CD8-positive, alpha-beta memory T cell (primary cell): Measurements from ENCODE around the gene LYVE1. TPM values are rescaled to one million over a fixed set of nuclear protein-coding genes. Genes with fewer than 3 reads are reported as not detected.

ENCODE experiments used
- CTCF ChIA-PET: fragments of 350-600 bp; sonication (Branson Sonifier 250); formaldehyde crosslinking; loops from one replicate; lab custom pipeline; 2021; ENCODE audit warnings: antibody characterized with exemption; lab: Charles Lee
- POLR2A ChIA-PET: fragments of 350-600 bp; sonication (Branson Sonifier 250); formaldehyde crosslinking; loops from one replicate; lab custom pipeline; 2021; ENCODE audit warnings: antibody characterized with exemption; lab: Charles Lee
- DNase-seq, 5 donors: peaks; one replicate each; pipeline versions ENCODE4 v3.0.0 to v3.0.0-alpha.2; 2020 to 2022; ENCODE audit warnings: mixed read lengths in 1 of 5
- H3K27ac ChIP-seq: one replicate; pipeline ENCODE4 v1.7.0; 2013; ENCODE audit warnings: low read depth, mild to moderate bottlenecking, low read length, moderate library complexity
- H3K27me3 ChIP-seq: 2 replicates; pipeline ENCODE4 v1.7.0; 2013; ENCODE audit warnings: low read length, mild to moderate bottlenecking; ENCODE audit not compliant: insufficient read depth, poor library complexity, severe bottlenecking
- H3K36me3 ChIP-seq: 2 replicates; pipeline ENCODE4 v1.7.0; 2013; ENCODE audit warnings: mild to moderate bottlenecking, low read length, moderate library complexity; ENCODE audit not compliant: insufficient read depth
- H3K4me1 ChIP-seq: 2 replicates; pipeline ENCODE4 v1.7.0; 2013; ENCODE audit warnings: mild to moderate bottlenecking, low read length, moderate library complexity; ENCODE audit not compliant: insufficient read depth
- H3K4me3 ChIP-seq: 2 replicates; pipeline ENCODE4 v1.7.0; 2013; ENCODE audit warnings: mild to moderate bottlenecking, low read length
- H3K9me3 ChIP-seq: 2 replicates; pipeline ENCODE4 v1.7.0; 2013; ENCODE audit warnings: mild to moderate bottlenecking, low read length
- H3K27ac Mint-ChIP-seq, 8 donors: one replicate each; pipeline ENCODE4 v1.8.0; 2020 to 2021; ENCODE audit warnings: mixed read lengths in 8 of 8, mild to moderate bottlenecking in 6 of 8, inconsistent platforms in 3 of 8, moderate library complexity in 3 of 8
- H3K27me3 Mint-ChIP-seq, 2 donors: one replicate each; pipeline ENCODE4 v1.8.0; 2020 to 2021; ENCODE audit warnings: mixed read lengths in 2 of 2, mild to moderate bottlenecking in 1 of 2, moderate library complexity in 1 of 2
- H3K36me3 Mint-ChIP-seq, 3 donors: one replicate each; pipeline ENCODE4 v1.8.0; 2020 to 2021; ENCODE audit warnings: mixed read lengths in 3 of 3, inconsistent platforms in 1 of 3, mild to moderate bottlenecking in 1 of 3
- H3K4me1 Mint-ChIP-seq, 3 donors: one replicate each; pipeline ENCODE4 v1.8.0; 2020 to 2021; ENCODE audit warnings: mixed read lengths in 3 of 3, inconsistent platforms in 1 of 3, mild to moderate bottlenecking in 1 of 3
- H3K4me3 Mint-ChIP-seq, 7 donors: one replicate each; pipeline ENCODE4 v1.8.0; 2020 to 2021; ENCODE audit warnings: mixed read lengths in 7 of 7, mild to moderate bottlenecking in 6 of 7, moderate library complexity in 4 of 7, inconsistent platforms in 2 of 7
- H3K9me3 Mint-ChIP-seq, 5 donors: one replicate each; pipeline ENCODE4 v1.8.0; 2020 to 2022; ENCODE audit warnings: mixed read lengths in 5 of 5, mild to moderate bottlenecking in 3 of 5, moderate library complexity in 2 of 5, inconsistent platforms in 1 of 5
- polyA plus RNA-seq: library from polyadenylated mRNA; unstranded; fragments of 300-500 nt; fragmentation: Illumina TruSeq; gene quantifications from one replicate; pipeline ENCODE4 v1.2.3, GENCODE V29; 2021
- total RNA-seq, 2 experiments: library from RNA; stranded (reverse); gene quantifications; one replicate each; pipeline ENCODE4 v1.2.3, GENCODE V29; 2021

LYVE1 gene, protein sequence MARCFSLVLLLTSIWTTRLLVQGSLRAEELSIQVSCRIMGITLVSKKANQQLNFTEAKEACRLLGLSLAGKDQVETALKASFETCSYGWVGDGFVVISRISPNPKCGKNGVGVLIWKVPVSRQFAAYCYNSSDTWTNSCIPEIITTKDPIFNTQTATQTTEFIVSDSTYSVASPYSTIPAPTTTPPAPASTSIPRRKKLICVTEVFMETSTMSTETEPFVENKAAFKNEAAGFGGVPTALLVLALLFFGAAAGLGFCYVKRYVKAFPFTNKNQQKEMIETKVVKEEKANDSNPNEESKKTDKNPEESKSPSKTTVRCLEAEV
- total RNA-seq, result not detected
- not detected for polyA plus RNA-seq

DNA sequence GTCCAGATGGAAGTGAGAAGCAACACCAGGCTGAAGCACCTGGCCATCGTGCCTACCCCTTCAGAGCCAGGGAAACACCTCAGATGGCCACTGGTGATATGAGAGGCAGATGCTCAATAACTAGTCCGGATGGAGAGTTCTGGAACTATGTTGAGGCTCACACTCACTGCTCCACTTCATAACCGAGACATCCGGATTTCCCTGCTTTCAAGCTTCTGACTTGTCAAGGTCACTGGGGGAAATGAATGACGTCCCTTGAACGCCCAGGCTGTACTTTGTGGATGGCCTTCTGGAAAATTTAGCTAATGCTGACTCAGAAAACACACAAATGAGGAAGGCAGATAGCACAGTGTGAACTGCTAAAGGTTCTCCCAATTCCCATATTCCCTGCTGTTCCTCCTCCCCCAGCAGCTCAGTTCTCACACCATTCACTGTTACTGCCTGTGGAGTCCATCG, at the start of gene LYVE1:
LYVE1 (minus strand) TSS at position 180 of the 456 bp plus-strand sequence; CDS start at position 47, 133 bp downstream.
- Histone ChIP-seq H3K9me3 (no peaks in the 10 kb centered on the region), H3K27me3 (no peaks in the 10 kb centered on the region), H3K36me3 (no peaks in the 10 kb centered on the region), H3K4me1 (no peaks in the 10 kb centered on the region), H3K27ac (no peak within 1 kb of the TSS), H3K4me3 (no peak within 1 kb of the TSS)
- H3K4me1 Mint-ChIP-seq, result no peaks in the 10 kb centered on the region
- DNase-seq, result no peak
- ChIA-PET CTCF (no interaction called here), POLR2A (no interaction called here)
- H3K27ac Mint-ChIP-seq, result no peak within 1 kb of the TSS
- no peaks in the 10 kb centered on the region for H3K9me3 Mint-ChIP-seq
- H3K4me3 Mint-ChIP-seq, result no peak within 1 kb of the TSS
- H3K36me3 Mint-ChIP-seq, result no peaks in the 10 kb centered on the region
- peaks cover 2 to 17% of the 10 kb centered on the region in 2 donors for H3K27me3 Mint-ChIP-seq

DNA sequence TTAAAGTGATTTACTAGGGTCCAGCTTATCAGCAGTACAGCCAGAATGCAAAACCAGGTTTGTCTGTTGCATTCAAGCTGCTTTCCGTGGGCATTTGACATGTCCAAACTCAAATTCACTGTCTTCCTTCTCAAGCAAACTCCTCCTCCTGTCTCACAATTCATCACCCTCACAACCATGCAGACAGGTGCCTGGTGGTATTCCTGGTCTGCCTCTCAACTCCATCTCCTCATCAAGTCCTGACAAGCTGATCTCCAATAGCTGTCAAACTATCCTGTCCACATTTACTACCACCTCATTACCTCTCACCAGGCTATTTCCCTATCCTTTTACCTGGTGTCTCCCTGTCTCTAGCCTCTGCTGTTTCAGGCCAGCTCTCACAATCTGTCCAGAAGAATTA, 49.1 kb upstream of the LYVE1 start:
- Histone ChIP-seq H3K4me3 (no peak overlapping the region), H3K27me3 (no peaks in the 10 kb centered on the region), H3K27ac (no peak overlapping the region), H3K36me3 (no peaks in the 10 kb centered on the region), H3K9me3 (no peaks in the 10 kb centered on the region), H3K4me1 (no peaks in the 10 kb centered on the region)
- ChIA-PET POLR2A (no interaction called here), CTCF (interaction anchor here (1.6 kb wide), 1 partner anchor 204 kb away, joined by 4 read pairs; no protein-coding TSS in a partner anchor)
- H3K36me3 Mint-ChIP-seq, result peaks cover 0 to 12% (median 0%) of the 10 kb centered on the region in 3 donors
- H3K27me3 Mint-ChIP-seq, result peaks cover 16 to 18% of the 10 kb centered on the region in 2 donors
- no peak for DNase-seq
- peaks cover 0 to 7% (median 5%) of the 10 kb centered on the region in 5 donors for H3K9me3 Mint-ChIP-seq
- H3K4me1 Mint-ChIP-seq, result peaks cover 0 to 1% (median 0%) of the 10 kb centered on the region in 3 donors
- no peak overlapping the region for H3K4me3 Mint-ChIP-seq
- H3K27ac Mint-ChIP-seq, result no peak overlapping the region

DNA sequence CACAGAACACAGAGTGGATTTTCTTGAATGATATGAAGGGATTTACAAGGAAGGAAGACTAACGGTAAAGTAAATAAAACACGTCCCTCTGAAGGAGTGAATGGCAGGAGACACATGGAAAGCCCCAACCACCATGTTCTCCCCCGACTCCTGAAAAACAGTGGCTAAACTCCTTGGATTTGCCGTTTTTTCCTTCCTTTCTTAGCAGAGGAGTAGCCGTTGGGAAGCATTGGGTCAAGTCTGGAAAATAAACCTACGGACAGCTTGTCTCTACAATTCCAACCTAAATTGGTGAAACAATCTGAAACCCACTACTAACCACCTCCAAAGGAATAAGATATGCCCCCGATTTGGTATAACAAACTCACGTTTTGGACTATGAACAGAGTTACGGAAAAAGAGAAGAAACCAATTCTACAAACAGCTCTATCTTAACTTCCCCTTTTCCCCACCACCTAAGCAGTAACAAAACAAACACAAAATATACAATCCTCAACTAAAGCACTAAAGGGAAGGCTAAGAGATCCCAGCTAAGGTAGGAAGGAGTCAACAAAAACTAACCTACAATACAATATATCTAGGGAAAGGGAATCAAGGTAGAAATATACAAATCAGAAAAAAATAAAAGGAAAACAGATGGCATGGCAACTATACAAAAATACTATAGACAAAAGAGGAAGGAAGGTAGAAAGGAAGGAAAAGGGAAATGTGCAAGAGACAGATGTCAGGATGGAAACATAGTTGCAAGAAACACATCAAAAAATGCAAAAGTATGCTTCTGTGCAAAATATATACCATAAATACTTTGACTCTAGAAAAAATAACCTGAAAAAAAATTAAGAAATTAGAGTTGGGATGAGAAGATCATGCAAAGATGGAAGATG, 43.8 kb upstream of the LYVE1 start:
- Mint-ChIP-seq H3K9me3 (peaks cover 0 to 10% (median 5%) of the 10 kb centered on the region in 5 donors), H3K27ac (no peak overlapping the region), H3K36me3 (peaks cover 0 to 15% (median 0%) of the 10 kb centered on the region in 3 donors), H3K4me3 (no peak overlapping the region), H3K4me1 (no peaks in the 10 kb centered on the region), H3K27me3 (peaks cover 26 to 58% of the 10 kb centered on the region in 2 donors)
- no peak overlapping the region for H3K27ac ChIP-seq
- H3K4me1 ChIP-seq, result no peaks in the 10 kb centered on the region
- no peak overlapping the region for H3K4me3 ChIP-seq
- H3K36me3 ChIP-seq, result no peaks in the 10 kb centered on the region
- H3K27me3 ChIP-seq, result peaks cover 3% of the 10 kb centered on the region
- CTCF ChIA-PET, result no interaction called here
- no peak for DNase-seq
- no peaks in the 10 kb centered on the region for H3K9me3 ChIP-seq
- POLR2A ChIA-PET, result no interaction called here

DNA sequence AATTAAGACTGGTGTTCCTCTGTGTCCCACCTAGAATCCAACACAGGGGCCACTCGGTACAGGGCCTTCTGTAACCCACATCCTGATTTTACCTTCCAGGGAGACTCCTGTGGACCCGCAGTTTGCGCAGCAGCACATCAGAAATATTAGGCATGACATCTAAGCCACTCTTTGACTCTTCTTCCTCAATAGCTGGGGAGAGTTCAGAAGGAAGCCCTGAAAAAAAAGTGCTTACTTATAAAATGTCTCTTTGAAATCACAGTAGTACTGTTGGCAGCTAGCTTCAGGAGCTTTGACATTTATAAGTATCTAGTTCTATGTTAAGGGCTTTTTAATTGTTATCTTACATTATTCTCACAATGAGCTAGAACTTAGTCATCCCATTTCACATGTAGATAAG, 41.2 kb upstream of the LYVE1 start:
- H3K27me3 Mint-ChIP-seq, result peaks cover 26 to 78% of the 10 kb centered on the region in 2 donors
- H3K4me1 Mint-ChIP-seq, result no peaks in the 10 kb centered on the region
- H3K4me3 Mint-ChIP-seq, result no peak overlapping the region
- no peak overlapping the region for H3K27ac Mint-ChIP-seq
- ChIA-PET CTCF (no interaction called here), POLR2A (no interaction called here)
- peaks cover 0 to 15% (median 0%) of the 10 kb centered on the region in 3 donors for H3K36me3 Mint-ChIP-seq
- Histone ChIP-seq H3K27ac (no peak overlapping the region), H3K9me3 (no peaks in the 10 kb centered on the region), H3K27me3 (peaks cover 3% of the 10 kb centered on the region), H3K4me1 (no peaks in the 10 kb centered on the region), H3K36me3 (no peaks in the 10 kb centered on the region), H3K4me3 (no peak overlapping the region)
- no peak for DNase-seq
- H3K9me3 Mint-ChIP-seq, result peaks cover 0 to 10% (median 5%) of the 10 kb centered on the region in 5 donors

DNA sequence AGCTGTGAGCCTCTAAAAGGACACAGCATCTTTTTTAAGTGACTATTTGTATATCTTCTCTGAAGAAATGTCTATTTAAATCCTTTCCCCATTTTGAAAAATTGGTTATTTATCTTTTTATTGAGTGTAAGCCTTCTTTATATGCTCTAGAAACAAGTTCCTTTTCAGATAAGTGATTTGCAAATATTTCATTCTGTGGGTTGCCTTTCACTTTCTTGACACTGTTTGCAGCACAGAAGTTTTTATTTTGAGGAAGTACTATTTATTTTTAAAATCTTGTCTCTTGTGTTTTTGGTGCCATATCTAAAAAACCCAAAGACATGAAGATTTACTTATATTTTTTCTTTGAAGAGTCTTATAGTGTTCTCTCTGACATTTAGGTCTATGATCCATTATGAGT, 40.1 kb upstream of the LYVE1 start:
- Histone ChIP-seq H3K36me3 (no peaks in the 10 kb centered on the region), H3K4me3 (no peak overlapping the region), H3K4me1 (no peaks in the 10 kb centered on the region), H3K9me3 (no peaks in the 10 kb centered on the region), H3K27me3 (peaks cover 3% of the 10 kb centered on the region), H3K27ac (no peak overlapping the region)
- ChIA-PET POLR2A (no interaction called here), CTCF (no interaction called here)
- Mint-ChIP-seq H3K36me3 (peaks cover 0 to 7% (median 0%) of the 10 kb centered on the region in 3 donors), H3K4me1 (no peaks in the 10 kb centered on the region), H3K9me3 (peaks cover 0 to 4% (median 0%) of the 10 kb centered on the region in 5 donors), H3K27me3 (peaks cover 18 to 75% of the 10 kb centered on the region in 2 donors), H3K27ac (peak overlapping the region in 1 of 8 donors; percentile 10), H3K4me3 (no peak overlapping the region)
- DNase-seq, result no peak

DNA sequence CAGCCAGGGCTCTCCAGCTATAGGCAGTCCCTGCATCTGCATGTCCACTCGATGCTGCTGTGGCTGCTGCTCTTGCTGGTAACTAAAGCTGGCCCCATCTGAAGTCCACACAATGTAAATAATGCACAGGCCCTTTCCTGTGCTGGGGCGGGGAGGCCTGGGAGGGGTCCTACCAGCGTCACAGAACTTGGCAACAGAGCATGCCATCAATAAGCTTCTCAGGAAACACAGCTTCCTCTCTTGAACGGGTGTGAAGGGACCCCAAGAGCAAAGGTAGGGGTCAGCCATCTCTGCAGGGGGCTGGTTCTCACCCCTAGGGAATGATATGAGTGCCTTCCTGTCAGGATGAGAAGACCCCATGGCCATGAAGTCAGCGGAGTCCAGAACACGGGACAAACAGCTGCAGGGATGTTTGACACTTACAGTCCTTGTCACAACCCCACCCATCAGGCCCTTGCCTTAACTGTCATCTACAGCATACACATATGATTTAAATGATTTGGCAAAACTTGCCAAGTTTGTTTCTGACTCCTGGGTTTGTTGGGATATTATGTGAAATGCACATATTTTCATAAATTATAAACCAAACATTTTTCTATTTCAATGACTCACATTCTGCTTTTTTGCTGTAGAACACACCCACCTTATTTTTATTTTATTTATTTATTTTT, 39.1 kb upstream of the LYVE1 start:
- DNase-seq, result no peak
- H3K4me3 ChIP-seq, result no peak overlapping the region
- no peak overlapping the region for H3K27ac ChIP-seq
- H3K4me1 ChIP-seq, result no peaks in the 10 kb centered on the region
- Mint-ChIP-seq H3K27me3 (peaks cover 10 to 68% of the 10 kb centered on the region in 2 donors), H3K4me1 (no peaks in the 10 kb centered on the region), H3K36me3 (peaks cover 0 to 4% (median 0%) of the 10 kb centered on the region in 3 donors), H3K9me3 (peaks cover 0 to 4% (median 0%) of the 10 kb centered on the region in 5 donors), H3K27ac (peak overlapping the region in 1 of 8 donors; percentile 27), H3K4me3 (no peak overlapping the region)
- H3K9me3 ChIP-seq, result no peaks in the 10 kb centered on the region
- POLR2A ChIA-PET, result no interaction called here
- H3K27me3 ChIP-seq, result peaks cover 3% of the 10 kb centered on the region
- CTCF ChIA-PET, result no interaction called here
- H3K36me3 ChIP-seq, result no peaks in the 10 kb centered on the region

DNA sequence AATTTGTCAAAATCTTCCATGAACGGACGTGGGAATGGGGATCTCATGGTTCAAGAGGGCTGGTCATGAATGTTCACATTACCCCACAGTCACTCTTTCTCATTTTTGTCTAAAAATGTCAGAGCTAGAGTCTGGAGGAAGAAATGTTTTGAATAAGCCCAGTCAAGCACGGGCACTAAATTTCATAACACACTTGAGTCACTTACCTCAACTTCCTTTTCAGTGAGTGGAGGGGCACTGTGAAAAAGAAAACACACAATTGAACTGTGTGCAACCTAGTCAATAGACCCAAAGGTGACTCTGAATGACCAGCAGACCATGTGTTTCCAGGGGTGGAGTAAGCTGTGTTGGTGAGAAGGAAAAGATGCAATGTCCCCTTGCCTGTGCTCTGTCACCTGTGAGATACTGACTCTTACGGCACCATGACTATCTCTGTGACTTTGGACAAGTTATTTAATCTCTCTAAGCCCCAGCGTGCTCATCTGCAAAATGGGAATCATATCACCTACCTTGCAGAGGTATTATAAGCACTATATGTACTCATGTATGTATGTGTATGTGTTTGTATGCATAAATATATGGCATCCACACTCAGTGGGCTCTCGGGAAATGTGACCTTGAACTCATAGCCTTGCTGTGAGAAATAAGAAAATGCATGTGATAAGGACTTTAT, 38.2 kb upstream of the LYVE1 start:
- DNase-seq, result no peak
- H3K4me3 ChIP-seq, result no peak overlapping the region
- H3K4me1 ChIP-seq, result no peaks in the 10 kb centered on the region
- H3K36me3 Mint-ChIP-seq, result no peaks in the 10 kb centered on the region
- peaks cover 2% of the 10 kb centered on the region for H3K27me3 ChIP-seq
- H3K9me3 ChIP-seq, result no peaks in the 10 kb centered on the region
- H3K27me3 Mint-ChIP-seq, result peaks cover 7 to 61% of the 10 kb centered on the region in 2 donors
- H3K27ac ChIP-seq, result no peak overlapping the region
- CTCF ChIA-PET, result no interaction called here
- H3K9me3 Mint-ChIP-seq, result no peaks in the 10 kb centered on the region
- H3K4me3 Mint-ChIP-seq, result no peak overlapping the region
- H3K27ac Mint-ChIP-seq, result no peak overlapping the region
- no peaks in the 10 kb centered on the region for H3K4me1 Mint-ChIP-seq
- POLR2A ChIA-PET, result no interaction called here
- H3K36me3 ChIP-seq, result no peaks in the 10 kb centered on the region
